HG03108 (cell line): ENCODE data around the gene ARID1B.

Source experiments
- ATAC-seq: cut with Tn5 transposase; IDR thresholded peaks from one replicate; pipeline ENCODE4 v1.9.1; 2021; ENCODE audit warnings: moderate library complexity; ENCODE audit not compliant: unreplicated experiment

The ARID1B gene

GRCh38 chr6:156849806-156850205 is 72.6 kb downstream of the ARID1B start:
- ATAC-seq = no peak

- no peak for ATAC-seq
Observed at GRCh38 chr6:156850353-156850752, 73.2 kb downstream of the ARID1B start.

DNA sequence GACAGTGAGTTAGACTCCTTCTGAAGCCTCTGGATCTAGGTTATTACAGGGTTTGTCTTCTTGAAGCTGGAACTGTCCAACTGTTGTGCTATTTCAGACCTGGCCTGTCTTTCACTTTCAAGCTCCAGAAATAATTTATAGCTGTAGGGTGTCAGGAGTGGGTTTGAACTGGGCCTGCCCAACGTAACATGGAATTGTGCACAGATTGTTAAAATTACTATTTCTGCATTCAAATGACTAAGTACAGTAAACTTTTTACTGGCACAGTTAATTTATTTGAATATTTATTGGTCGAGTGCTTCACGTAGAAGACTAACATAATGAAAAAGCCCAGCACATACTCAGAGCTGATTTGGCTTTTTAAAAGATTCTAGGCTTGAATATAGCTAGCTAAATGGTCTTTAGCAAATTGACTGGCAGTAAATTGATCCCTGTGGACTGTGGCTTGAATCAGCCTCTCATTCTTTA is 74.3 kb downstream of the ARID1B start:
- ATAC-seq = peak; percentile 31

- peak; percentile 40 for ATAC-seq
Observed at GRCh38 chr6:156852147-156852857, 75.1 kb downstream of the ARID1B start.

DNA sequence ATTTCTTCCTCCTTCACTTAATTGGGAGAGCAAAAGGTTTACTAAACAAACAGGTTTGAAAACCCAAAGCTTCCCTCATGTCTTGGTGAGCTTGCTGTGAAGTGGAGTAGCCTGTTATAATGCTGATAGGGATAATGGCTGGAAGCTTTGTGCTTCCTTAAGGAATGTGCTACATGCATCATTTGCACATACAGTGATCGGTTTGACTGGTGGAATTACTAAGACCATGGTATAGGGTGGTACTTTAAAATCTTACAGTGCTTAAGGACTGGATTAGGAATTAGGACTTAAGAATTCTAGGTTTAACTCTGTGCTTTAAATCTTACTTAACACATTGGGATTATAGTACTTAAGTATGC is 75.7 kb downstream of the ARID1B start:
- ATAC-seq = no peak

DNA sequence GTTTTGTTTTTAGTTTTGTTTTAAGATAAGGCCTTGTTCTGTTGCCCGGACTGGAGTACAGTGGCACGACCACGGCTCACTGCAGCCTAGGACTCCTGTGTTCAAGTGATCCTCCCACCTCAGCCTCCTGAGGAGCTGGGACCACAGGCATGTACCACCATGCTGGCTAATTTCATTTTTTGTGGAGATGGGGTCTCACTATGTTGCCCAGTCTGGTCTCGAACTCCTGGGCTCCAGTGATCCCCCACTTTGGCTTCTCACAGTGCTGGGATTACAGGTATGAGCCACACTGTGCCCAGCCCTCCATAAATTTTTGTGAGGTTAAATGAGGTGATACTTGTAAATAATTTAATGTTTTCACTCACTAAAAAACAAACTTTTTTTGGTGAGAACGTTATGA is 76.6 kb downstream of the ARID1B start:
- no peak for ATAC-seq

- ATAC-seq = no peak
Observed at GRCh38 chr6:156854466-156855161, 77.4 kb downstream of the ARID1B start.

DNA sequence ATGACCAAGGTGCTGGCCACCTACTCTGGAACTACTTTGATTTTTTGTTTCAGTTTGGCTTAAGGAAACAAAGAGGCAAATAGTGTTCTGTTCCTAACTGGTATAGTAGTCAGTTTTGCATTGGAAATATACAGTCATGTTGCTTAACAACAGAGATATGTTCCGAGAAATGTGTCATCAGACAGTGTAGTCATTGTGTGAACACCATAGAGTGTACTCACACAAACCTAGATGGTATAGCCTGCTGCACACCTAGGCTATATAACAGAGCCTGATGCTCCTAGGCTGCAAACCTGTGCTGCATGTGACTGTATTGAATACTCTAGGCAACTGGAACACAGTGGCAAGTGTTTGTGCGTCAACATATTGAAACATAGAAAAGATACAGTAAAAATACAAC is 80.4 kb downstream of the ARID1B start:
- ATAC-seq = no peak

GRCh38 chr6:156859686-156860085 is 82.5 kb downstream of the ARID1B start:
- no peak for ATAC-seq

DNA sequence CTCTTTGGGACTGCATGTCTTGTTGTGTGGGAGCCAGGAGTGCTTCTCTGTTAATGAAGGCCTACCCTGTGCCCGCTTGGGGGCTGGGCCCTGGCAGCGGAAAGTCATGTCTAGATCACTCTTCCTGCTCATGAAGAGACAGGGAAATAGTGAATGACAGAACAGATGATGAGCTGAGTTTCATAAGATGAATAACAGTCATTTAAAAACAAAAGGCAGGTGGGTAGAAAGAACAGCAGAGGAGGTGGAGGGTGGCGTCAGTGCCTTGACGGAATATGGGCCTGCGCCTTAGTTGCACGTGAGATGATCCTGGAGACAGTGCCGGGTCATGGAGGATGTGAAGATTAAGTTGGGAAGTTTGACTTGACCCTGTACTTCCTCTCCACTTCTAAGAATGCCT is 85.5 kb downstream of the ARID1B start:
- ATAC-seq = no peak

DNA sequence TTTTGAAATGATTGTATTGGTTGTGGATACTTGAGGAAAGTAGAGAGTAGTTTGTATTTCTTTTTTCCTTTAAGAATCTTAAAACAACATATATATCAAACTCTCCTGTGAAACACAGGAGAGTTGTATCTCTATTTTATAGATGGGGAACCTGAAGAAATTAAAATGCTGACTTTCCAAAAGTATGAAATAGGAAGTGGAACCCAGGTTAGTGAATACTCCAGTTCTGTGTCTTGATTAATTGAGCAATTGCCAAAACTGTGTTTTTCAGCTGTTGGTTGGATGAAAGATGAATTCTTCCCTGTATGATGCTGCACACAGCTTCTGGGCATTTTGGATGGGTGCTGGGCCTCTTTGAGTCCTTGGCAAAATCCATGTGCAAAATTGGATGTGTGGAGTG is 86.3 kb downstream of the ARID1B start:
- ATAC-seq = no peak

- no peak for ATAC-seq
Observed at GRCh38 chr6:156864557-156864956, 87.4 kb downstream of the ARID1B start.

DNA sequence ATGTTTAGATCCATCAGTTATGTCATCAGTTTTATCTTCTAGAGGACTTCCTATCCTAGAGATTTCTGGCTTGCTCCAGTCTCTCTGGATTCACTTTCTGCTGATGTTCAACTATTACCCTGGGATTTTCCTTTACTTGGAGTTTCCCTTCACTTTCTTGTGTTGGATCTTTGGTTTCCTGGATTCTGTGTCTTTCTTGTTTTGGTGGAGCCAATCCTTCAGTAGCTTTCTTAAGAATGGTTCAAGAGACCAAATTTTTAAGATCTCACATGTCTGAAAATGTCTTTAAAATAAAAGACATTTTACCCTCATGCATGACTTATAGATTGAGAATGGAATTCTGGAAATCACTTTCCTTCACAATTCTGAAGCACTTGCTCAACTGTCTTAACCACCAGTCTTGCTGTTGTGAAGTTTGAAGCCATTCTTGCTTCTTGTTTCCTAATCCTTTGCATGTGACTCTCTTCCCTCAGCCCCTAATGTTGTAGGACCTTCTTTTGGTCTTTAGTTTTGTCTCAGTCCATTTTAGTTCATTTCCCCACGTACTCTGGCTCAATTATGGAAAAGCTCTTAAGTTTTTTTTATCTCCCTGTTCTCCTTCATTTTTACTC is 87.9 kb downstream of the ARID1B start:
- no peak for ATAC-seq

DNA sequence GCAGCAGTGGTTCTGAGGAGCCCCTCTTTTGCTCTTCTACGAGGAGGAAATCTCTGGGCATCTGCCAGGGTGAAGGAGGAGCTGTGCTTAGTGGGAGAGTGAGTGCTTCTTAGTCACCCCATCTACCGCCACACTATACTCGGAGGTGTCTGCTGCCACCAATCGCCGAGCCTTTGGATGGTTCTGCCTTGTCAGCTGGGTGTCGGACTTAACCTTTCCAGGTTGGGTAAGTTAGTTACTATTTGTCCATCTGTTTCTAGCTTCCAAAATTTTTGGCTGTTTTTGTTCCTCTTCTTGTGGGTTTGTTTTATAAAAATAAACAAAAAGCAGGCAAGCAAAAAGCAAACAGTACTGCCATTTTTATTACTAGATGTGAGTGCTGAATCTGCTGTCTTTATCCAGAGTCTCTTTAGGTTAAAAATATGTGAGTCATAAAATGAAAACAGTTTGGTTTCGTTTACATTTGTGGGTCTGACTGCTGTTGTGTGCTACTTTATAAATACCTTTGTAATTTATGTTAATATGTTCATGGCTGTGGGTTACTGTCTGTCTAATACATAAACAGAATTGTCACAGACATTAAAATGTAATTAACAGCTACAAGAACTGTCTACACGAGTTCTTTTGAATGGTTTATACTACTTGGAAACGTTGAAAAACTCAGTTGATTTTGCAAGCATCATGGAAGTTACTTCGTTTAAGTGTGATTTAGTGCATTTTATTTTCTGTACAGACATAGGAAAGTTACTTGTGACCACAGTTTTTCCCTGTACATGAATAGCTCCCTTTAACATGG is 89.2 kb downstream of the ARID1B start:
- ATAC-seq = no peak

DNA sequence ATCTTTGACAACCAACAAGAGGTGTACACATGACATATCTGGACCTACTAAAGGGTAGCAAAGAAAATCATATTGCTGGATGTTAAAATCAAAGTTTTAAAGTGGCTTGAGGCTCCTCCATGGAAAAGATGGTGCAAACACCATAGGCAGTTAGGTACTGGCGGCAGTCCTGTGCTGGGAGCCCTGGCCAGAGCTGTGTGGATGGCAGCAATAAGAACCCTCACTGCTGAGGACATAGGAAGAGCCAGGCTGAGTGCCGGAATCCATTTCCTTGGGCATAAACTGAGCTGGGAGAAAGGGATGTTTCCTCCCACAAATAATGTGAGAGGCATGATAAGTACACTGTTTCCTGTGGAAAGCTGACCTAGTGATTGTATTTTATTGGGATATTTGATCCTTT is 89.9 kb downstream of the ARID1B start:
- no peak for ATAC-seq

DNA sequence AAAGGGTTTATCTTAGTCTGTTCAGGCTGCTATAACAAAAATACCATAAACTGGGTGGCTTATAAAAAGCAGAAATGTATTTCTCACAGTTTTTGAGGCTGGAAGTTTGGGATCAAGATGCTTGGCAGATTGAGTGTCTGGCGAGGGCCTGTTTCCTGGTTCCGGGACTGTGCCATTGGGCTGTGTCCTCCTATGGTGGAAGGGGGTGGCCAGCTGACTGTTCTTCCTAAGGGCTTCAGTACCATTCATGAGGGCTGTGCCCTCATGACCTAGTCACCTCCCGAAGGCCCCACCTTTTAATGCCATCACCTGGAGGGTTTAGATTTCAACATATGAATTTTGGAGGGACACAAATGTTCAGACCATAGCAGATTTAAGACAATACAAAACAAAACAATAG is 91.2 kb downstream of the ARID1B start:
- ATAC-seq = no peak

DNA sequence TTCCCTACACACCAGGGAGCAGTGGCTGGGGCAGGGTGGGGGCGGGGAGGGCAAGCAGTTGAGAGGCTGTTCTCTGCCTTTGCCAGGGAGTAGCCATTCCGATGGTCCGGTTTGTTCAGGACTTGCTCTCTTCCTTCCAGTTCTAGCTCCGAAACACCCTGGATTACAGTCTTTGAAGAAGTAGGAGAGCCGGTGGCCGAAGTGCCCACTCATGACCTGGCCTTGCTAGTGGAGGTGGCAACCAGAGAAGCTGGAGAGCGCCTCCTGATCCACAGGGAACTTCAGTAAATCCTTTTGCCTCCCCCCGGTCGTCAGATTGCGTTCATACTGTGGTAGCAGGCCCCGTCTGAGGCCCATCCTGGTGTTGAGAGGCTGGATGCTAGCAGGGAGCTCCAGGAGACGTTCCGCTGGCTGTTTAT is 92.8 kb downstream of the ARID1B start:
- ATAC-seq = no peak

GRCh38 chr6:156870924-156871539 is 93.9 kb downstream of the ARID1B start:
- ATAC-seq = no peak

DNA sequence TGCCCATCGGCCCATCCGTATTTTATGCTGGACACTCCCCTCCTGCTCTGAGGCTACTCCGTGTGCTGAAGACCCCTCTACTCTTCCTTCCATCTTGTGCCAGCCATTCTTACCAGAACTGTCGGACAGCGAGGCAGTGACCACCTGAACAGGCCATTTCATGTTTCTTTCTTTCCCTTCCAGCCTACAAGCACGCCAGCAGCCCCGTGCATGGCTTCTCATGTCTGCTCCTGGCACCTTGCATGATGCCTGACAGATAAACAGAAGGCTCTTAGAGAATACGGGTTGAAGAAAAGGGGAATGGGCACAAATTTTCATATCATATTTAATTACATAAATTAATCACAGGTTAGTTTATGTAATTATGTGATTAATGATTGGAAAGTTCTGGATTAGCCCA is 95.7 kb downstream of the ARID1B start:
- no peak for ATAC-seq

- ATAC-seq = no peak
Observed at GRCh38 chr6:156873654-156874380, 96.6 kb downstream of the ARID1B start.
